SK-N-SH (cell line): Measurements from ENCODE around the gene ADAMTS2. TPM values are rescaled to one million over a fixed set of nuclear protein-coding genes. Genes with fewer than 3 reads are reported as not detected.

ENCODE experiments used
- CTCF ChIA-PET: fragments of 300-600, 350-600 bp; formaldehyde crosslinking; extraction: SDS; loops from one replicate; lab custom pipeline; 2021; lab: Yijun Ruan, JAX
- POLR2A ChIA-PET: fragments of 350-600 bp; sonication (Branson Sonifier 250); formaldehyde crosslinking; extraction: SDS; loops from one replicate; lab custom pipeline; 2020; ENCODE audit warnings: antibody characterized with exemption, inconsistent platforms; lab: Yijun Ruan, JAX
- DNase-seq: peaks from one replicate; pipeline ENCODE4 v3.0.0; 2012
- H2AFZ ChIP-seq: fragments of 200-600 bp; sonication (generic); 2 replicates; pipeline ENCODE4 v1.8.1; 2016; ENCODE audit warnings: antibody characterized with exemption, mild to moderate bottlenecking, low read depth
- H3F3A ChIP-seq: fragments of 200-600 bp; sonication (generic); replicated peaks from 2 replicates; pipeline ENCODE3; 2016; ENCODE audit warnings: antibody characterized with exemption, mild to moderate bottlenecking; ENCODE audit not compliant: insufficient read depth
- H3K27ac ChIP-seq, 2 experiments: fragments of 200-500 bp in 1 of 2; fragments of 200-600 bp in 1 of 2; sonication (Bioruptor generic) in 1 of 2; sonication (generic), shearing (Covaris generic) in 1 of 2; 2 replicates each; pipeline versions ENCODE4 v1.5.1 to v1.6.1; 2014 to 2016; ENCODE audit warnings: low read depth in 2 of 2, inconsistent platforms in 1 of 2, low read length in 1 of 2, mild to moderate bottlenecking in 1 of 2, mixed read lengths in 1 of 2
- H3K27me3 ChIP-seq: fragments of 200-600 bp; sonication (generic), shearing (Covaris generic); 2 replicates; pipeline ENCODE4 v1.6.1; 2016; ENCODE audit warnings: mixed run types; ENCODE audit not compliant: insufficient read depth
- H3K36me3 ChIP-seq, 2 experiments: fragments of 200-500 bp in 1 of 2; fragments of 200-600 bp in 1 of 2; sonication (Bioruptor generic) in 1 of 2; sonication (generic) in 1 of 2; replicated peaks in 1 of 2; 2 replicates each; pipeline versions ENCODE3 to v1.5.1; 2014 to 2016; ENCODE audit warnings: low read length in 1 of 2, mild to moderate bottlenecking in 1 of 2; ENCODE audit not compliant: insufficient read depth in 2 of 2, control insufficient read depth in 1 of 2
- H3K4me1 ChIP-seq, 2 experiments: fragments of 200-500 bp in 1 of 2; fragments of 200-600 bp in 1 of 2; sonication (Bioruptor generic) in 1 of 2; sonication (generic), shearing (Covaris generic) in 1 of 2; 2 replicates each; pipeline versions ENCODE4 v1.5.1 to v1.6.1; 2014 to 2016; ENCODE audit warnings: low read depth in 1 of 2, low read length in 1 of 2, mixed run types in 1 of 2; ENCODE audit not compliant: insufficient read depth in 2 of 2, control insufficient read depth in 1 of 2
- H3K4me2 ChIP-seq: fragments of 200-600 bp; sonication (generic), shearing (Covaris generic); 2 replicates; pipeline ENCODE4 v1.6.1; 2017; ENCODE audit warnings: mixed run types
- H3K4me3 ChIP-seq, 2 experiments: fragments of 200-500 bp in 1 of 2; fragments of 200-600 bp in 1 of 2; sonication (Bioruptor generic) in 1 of 2; sonication (generic), shearing (Covaris generic) in 1 of 2; 2 replicates each; pipeline versions ENCODE4 v1.5.1 to v1.8.1; 2014 to 2016; ENCODE audit warnings: low read depth in 2 of 2, inconsistent platforms in 1 of 2, low read length in 1 of 2, mild to moderate bottlenecking in 1 of 2, mixed read lengths in 1 of 2, moderate library complexity in 1 of 2
- H3K79me2 ChIP-seq: fragments of 200-600 bp; sonication (generic); 2 replicates; pipeline ENCODE4 v1.8.1; 2017; ENCODE audit warnings: mild to moderate bottlenecking; ENCODE audit not compliant: insufficient read depth
- H3K9ac ChIP-seq: fragments of 200-600 bp; sonication (generic); 2 replicates; pipeline ENCODE4 v1.6.1; 2017; ENCODE audit warnings: mixed run types
- H3K9me2 ChIP-seq: fragments of 200-600 bp; sonication (generic); 2 replicates; pipeline ENCODE4 v1.6.1; 2017; ENCODE audit warnings: mixed run types
- H3K9me3 ChIP-seq: fragments of 200-600 bp; sonication (generic); 2 replicates; pipeline ENCODE4 v1.6.1; 2017; ENCODE audit warnings: mixed run types, mild to moderate bottlenecking, moderate library complexity
- H4K20me1 ChIP-seq: fragments of 200-600 bp; sonication (generic); 2 replicates; pipeline ENCODE4 v1.6.1; 2017; ENCODE audit warnings: mild to moderate bottlenecking, mixed run types; ENCODE audit not compliant: insufficient read depth
- CHD2 ChIP-seq: fragments of 150-350 bp; IDR thresholded peaks from 2 replicates; pipeline ENCODE4 v1.6.1; 2018; ENCODE audit warnings: low read length; ENCODE audit not compliant: partially characterized antibody
- CTCF ChIP-seq: fragments of 200-600 bp; sonication (generic); IDR thresholded peaks from 2 replicates; pipeline ENCODE4 v1.6.1; 2017; ENCODE audit warnings: antibody characterized with exemption, mild to moderate bottlenecking, moderate library complexity
- ELF1 ChIP-seq: IDR thresholded peaks from 2 replicates; pipeline ENCODE4 v1.4.0; 2012
- EP300 ChIP-seq, 2 experiments: IDR thresholded peaks; 2 replicates each; pipeline versions ENCODE4 v1.4.0 to v1.6.1; 2012; ENCODE audit warnings: borderline replicate concordance in 1 of 2, low read depth in 1 of 2, low read length in 1 of 2
- FOXM1 ChIP-seq: IDR thresholded peaks from 2 replicates; pipeline ENCODE4 v1.4.0; 2012; ENCODE audit warnings: low read depth, mild to moderate bottlenecking
- GABPA ChIP-seq: IDR thresholded peaks from 2 replicates; pipeline ENCODE4 v1.4.0; 2012; ENCODE audit warnings: low read depth, mild to moderate bottlenecking
- GATA2 ChIP-seq: sonication (generic); formaldehyde crosslinking; IDR thresholded peaks from 2 replicates; pipeline ENCODE4 v1.5.0; 2020; ENCODE audit warnings: mild to moderate bottlenecking, missing genetic modification reagents
- JUND ChIP-seq: IDR thresholded peaks from 2 replicates; pipeline ENCODE4 v1.4.0; 2012
- MAX ChIP-seq: IDR thresholded peaks from 2 replicates; pipeline ENCODE4 v1.4.0; 2012; ENCODE audit warnings: low read depth
- POLR2AphosphoS5 ChIP-seq: IDR thresholded peaks from 2 replicates; pipeline ENCODE4 v1.6.1; 2012; ENCODE audit warnings: low read depth, low read length
- RCOR1 ChIP-seq: fragments of 150-350 bp; IDR thresholded peaks from 2 replicates; pipeline ENCODE4 v1.6.1; 2017; ENCODE audit warnings: antibody characterized with exemption, low read length
- RFX5 ChIP-seq: IDR thresholded peaks from 2 replicates; pipeline ENCODE4 v1.6.1; 2012; ENCODE audit warnings: mild to moderate bottlenecking, improper control_type of control experiment, low read length
- TAF1 ChIP-seq: IDR thresholded peaks from 2 replicates; pipeline ENCODE4 v1.6.1; 2012; ENCODE audit warnings: low read depth, mild to moderate bottlenecking, low read length, moderate library complexity, borderline replicate concordance
- TCF12 ChIP-seq: IDR thresholded peaks from 2 replicates; pipeline ENCODE4 v1.4.0; 2012
- TEAD4 ChIP-seq: IDR thresholded peaks from 2 replicates; pipeline ENCODE4 v1.4.0; 2012; ENCODE audit warnings: mild to moderate bottlenecking, borderline replicate concordance; ENCODE audit not compliant: insufficient read depth
- WGBS: methylation state at CpG from one replicate; pipeline ENCODE4 v1.1.6; 2017; ENCODE audit warnings: low lambda C conversion rate; 5-methylcytosine and 5-hydroxymethylcytosine counted together
- polyA plus RNA-seq, 3 experiments: library from polyadenylated mRNA; depleted of rRNA; stranded (reverse); fragments of >200 nt; gene quantifications; 2 replicates each; pipeline ENCODE4 v1.2.3, GENCODE V29; 2012
- TF ChIP-seq, protein P1 (sequence below): IDR thresholded peaks from 2 replicates; pipeline ENCODE4; 2012
- TF ChIP-seq, protein P2 (sequence below): fragments of 150-350 bp; IDR thresholded peaks from 2 replicates; pipeline ENCODE4 v1.6.1; 2016; ENCODE audit warnings: mild to moderate bottlenecking, low read depth, low read length

Gene ADAMTS2
- polyA plus RNA-seq, 1 of the 3 experiments (the other 2 are of a cell fraction): 0.12 TPM

DNA sequence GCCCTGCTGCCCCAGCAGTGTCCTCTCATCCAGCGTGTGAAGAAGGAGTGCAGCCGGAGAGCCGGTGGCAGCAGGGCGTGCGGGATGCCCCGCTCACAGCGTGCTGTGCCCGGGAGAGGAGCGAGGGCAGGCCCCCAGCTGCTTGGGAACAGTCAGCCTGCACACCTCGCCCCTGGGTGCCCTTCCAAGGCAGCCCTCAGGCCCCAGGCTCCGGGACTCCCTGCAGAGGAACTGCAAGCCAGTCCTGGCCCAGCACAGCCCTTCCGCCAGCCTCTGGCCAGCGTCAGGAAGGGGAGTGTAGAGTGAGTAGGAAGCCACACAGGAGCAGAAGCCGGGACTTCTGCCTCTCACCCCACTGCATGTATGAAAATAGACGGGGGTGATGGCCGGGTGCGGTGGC is 43.5 kb downstream of the ADAMTS2 start:
- no peaks in the 10 kb centered on the region for H4K20me1 ChIP-seq
- H3K79me2 ChIP-seq: no peaks in the 10 kb centered on the region
- peak overlapping the region in 1 of 2 experiments; percentile 76; a peak in 1 of 4 replicates for H3K27ac ChIP-seq
- H3K4me2 ChIP-seq: no peak overlapping the region
- H3K9me2 ChIP-seq: no peaks in the 10 kb centered on the region
- H3K9me3 ChIP-seq: no peaks in the 10 kb centered on the region; the same call in 1 of the 2 replicates
- H3K36me3 ChIP-seq: no peaks in the 10 kb centered on the region
- ChIA-PET CTCF (interaction anchor here (1.2 kb wide), 1 partner anchor 21 kb away, joined by 3 read pairs; no protein-coding TSS in a partner anchor), POLR2A (no interaction called here)
- H2AFZ ChIP-seq: no peak overlapping the region
- H3F3A ChIP-seq: no peaks in the 10 kb centered on the region
- H3K4me1 ChIP-seq: peaks cover 0 to 55% of the 10 kb centered on the region in 2 experiments; a peak in 1 of 4 replicates
- H3K9ac ChIP-seq: no peak overlapping the region
- no peak for TF ChIP-seq POLR2AphosphoS5
- TF ChIP-seq CTCF: no peak
- no peak for TF ChIP-seq TAF1
- TF ChIP-seq FOXM1: no peak
- no peak for TF ChIP-seq RCOR1
- TF ChIP-seq GABPA: no peak
- TF ChIP-seq TCF12: no peak
- TF ChIP-seq CHD2: no peak
- TF ChIP-seq ELF1: no peak
- TF ChIP-seq JUND: no peak
- no peak for TF ChIP-seq RFX5
- no peak for TF ChIP-seq GATA2 (CRISPR knock-in tag)
- TF ChIP-seq, protein P1, sequence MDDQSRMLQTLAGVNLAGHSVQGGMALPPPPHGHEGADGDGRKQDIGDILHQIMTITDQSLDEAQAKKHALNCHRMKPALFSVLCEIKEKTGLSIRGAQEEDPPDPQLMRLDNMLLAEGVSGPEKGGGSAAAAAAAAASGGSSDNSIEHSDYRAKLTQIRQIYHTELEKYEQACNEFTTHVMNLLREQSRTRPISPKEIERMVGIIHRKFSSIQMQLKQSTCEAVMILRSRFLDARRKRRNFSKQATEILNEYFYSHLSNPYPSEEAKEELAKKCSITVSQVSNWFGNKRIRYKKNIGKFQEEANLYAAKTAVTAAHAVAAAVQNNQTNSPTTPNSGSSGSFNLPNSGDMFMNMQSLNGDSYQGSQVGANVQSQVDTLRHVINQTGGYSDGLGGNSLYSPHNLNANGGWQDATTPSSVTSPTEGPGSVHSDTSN: no peak
- TF ChIP-seq EP300 (IDR thresholded peaks at IDR 0.05; ENCODE audit: borderline replicate concordance in 1 of 2, low read depth in 1 of 2, low read length in 1 of 2): no peak
- TF ChIP-seq TEAD4: no peak
- TF ChIP-seq MAX: no peak
- TF ChIP-seq, protein P2, sequence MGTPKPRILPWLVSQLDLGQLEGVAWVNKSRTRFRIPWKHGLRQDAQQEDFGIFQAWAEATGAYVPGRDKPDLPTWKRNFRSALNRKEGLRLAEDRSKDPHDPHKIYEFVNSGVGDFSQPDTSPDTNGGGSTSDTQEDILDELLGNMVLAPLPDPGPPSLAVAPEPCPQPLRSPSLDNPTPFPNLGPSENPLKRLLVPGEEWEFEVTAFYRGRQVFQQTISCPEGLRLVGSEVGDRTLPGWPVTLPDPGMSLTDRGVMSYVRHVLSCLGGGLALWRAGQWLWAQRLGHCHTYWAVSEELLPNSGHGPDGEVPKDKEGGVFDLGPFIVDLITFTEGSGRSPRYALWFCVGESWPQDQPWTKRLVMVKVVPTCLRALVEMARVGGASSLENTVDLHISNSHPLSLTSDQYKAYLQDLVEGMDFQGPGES: no peak
- H3K4me3 ChIP-seq: no peak overlapping the region
- WGBS: 58% methylated on average over 17 of the region's 17 CpGs
- no peak for DNase-seq
- no peaks in the 10 kb centered on the region for H3K27me3 ChIP-seq
